ENCODE results near the gene TBX15. TPM values are rescaled to one million over a fixed set of nuclear protein-coding genes. Genes with fewer than 3 reads are reported as not detected.

TBX15 gene
- total and polyA plus RNA-seq, 9 of the 15 experiments (the other 6 are each of a cell fraction or from before 2014, with no cell fraction given): 0.03 to 3.4 (median 2.3) TPM

GRCh38 chr1:118912574-118912973, 75.6 kb downstream of the TBX15 start:
- intact Hi-C loops (cut with micrococcal nuclease): no loop called here
- Histone ChIP-seq H3K79me2 (ENCODE audit: control insufficient read depth, insufficient read depth, low read length) (no peaks in the 10 kb centered on the region), H3K27me3 (ENCODE audit: control insufficient read depth in 2 of 2, insufficient read depth in 2 of 2, low read length in 2 of 2) (no peaks in the 10 kb centered on the region), H3K4me3 (no peak overlapping the region), H3K4me2 (ENCODE audit: insufficient read depth, low read length) (no peak overlapping the region), H3K27ac (ENCODE audit: extremely low read depth, low read depth, low read length) (no peak overlapping the region), H3K36me3 (ENCODE audit: control insufficient read depth, insufficient read depth, low read length) (no peaks in the 10 kb centered on the region), H3K9me1 (ENCODE audit: control insufficient read depth, insufficient read depth, low read length) (no peaks in the 10 kb centered on the region), H3K9ac (ENCODE audit: insufficient read depth in 1 of 2, low read depth in 2 of 2, low read length in 2 of 2) (no peak overlapping the region), H4K20me1 (replicated peaks; ENCODE audit: control insufficient read depth, insufficient read depth, low read length) (no peaks in the 10 kb centered on the region), H2AFZ (ENCODE audit: low read depth, low read length) (no peak overlapping the region), H3K9me3 (replicated peaks; ENCODE audit: control insufficient read depth, insufficient read depth, low read depth, low read length) (no peaks in the 10 kb centered on the region), H3K4me1 (replicated peaks in 1 of 2; ENCODE audit: control insufficient read depth in 2 of 2, insufficient read depth in 2 of 2, low read length in 2 of 2) (no peaks in the 10 kb centered on the region)
- DNase-seq (ENCODE audit: extremely low read depth in 1 of 4, low spot score in 3 of 4) (no peak), FAIRE-seq (no peak), ATAC-seq (no peak)
- CTCF ChIA-PET (ENCODE audit: low intra/inter-chr PET ratio): no interaction called here
- 20% methylated on average over 2 of the region's 2 CpGs for WGBS (ENCODE audit: insufficient coverage, low coverage, missing lambda C conversion rate)
- BruUV-seq (replicated peaks): no TSS peak
- in situ Hi-C loops (cut with MboI): no loop called here
- POLR2A ChIA-PET: interaction anchor here (1.4 kb wide), 1 partner anchor 10 kb away, joined by 4 read pairs; no protein-coding TSS in a partner anchor
- TF ChIP-seq HES1 (IDR thresholded peaks at IDR 0.05; ENCODE audit: low read depth) (no peak), IRF2 (CRISPR knock-in tag; IDR thresholded peaks at IDR 0.05) (no peak), MEF2A (IDR thresholded peaks at IDR 0.05; ENCODE audit: control insufficient read depth, low read depth, low read length) (no peak), E2F3 (CRISPR knock-in tag; IDR thresholded peaks at IDR 0.05) (no peak), ZFPM2 (CRISPR knock-in tag; IDR thresholded peaks at IDR 0.05) (no peak), DIDO1 (tag; IDR thresholded peaks at IDR 0.05; ENCODE audit: low read depth) (no peak), SMAD1 (IDR thresholded peaks at IDR 0.05; ENCODE audit: low read depth, low read length, partially characterized antibody) (no peak), KLF6 (CRISPR knock-in tag; IDR thresholded peaks at IDR 0.05; ENCODE audit: borderline replicate concordance) (no peak), RBFOX2 (IDR thresholded peaks at IDR 0.05; ENCODE audit: low read depth, low read length) (no peak), ZNF512 (tag; IDR thresholded peaks at IDR 0.05) (no peak), ARNT (IDR thresholded peaks at IDR 0.05) (no peak), DEAF1 (CRISPR knock-in tag; IDR thresholded peaks at IDR 0.05) (no peak), PCBP2 (IDR thresholded peaks at IDR 0.05; ENCODE audit: low read depth, low read length, poor library complexity, severe bottlenecking) (no peak), RERE (CRISPR knock-in tag; IDR thresholded peaks at IDR 0.05; ENCODE audit: borderline replicate concordance) (no peak), NCOR1 (IDR thresholded peaks at IDR 0.05) (no peak)
